ENCODE data around the gene RASA4. TPM values are rescaled to one million over a fixed set of nuclear protein-coding genes. Genes with fewer than 3 reads are reported as not detected.
"Not testable (repeated sequence)": the region's sequence is repeated elsewhere in the genome, so short reads cannot be mapped to it uniquely, and the experiment has no call there.

RASA4 gene
- total RNA-seq, 1 donor from 2014 or later = 6.1 TPM

- H4K20me1 ChIP-seq (ENCODE audit: low read depth); H3K9ac ChIP-seq; H3K36me3 ChIP-seq; H3K4me3 ChIP-seq; H3K9me3 ChIP-seq (ENCODE audit: low read depth); H3K4me2 ChIP-seq; H3K79me2 ChIP-seq (ENCODE audit: low read depth); H3K4me1 Mint-ChIP-seq; H3K4me1 ChIP-seq; H3K9me3 Mint-ChIP-seq; H3K27me3 Mint-ChIP-seq (ENCODE audit: insufficient read depth, low read depth); H3K27me3 ChIP-seq; DNase-seq (ENCODE audit: low spot score); H3K4me3 Mint-ChIP-seq; H2AFZ ChIP-seq (replicated peaks); H3K27ac Mint-ChIP-seq; H3K36me3 Mint-ChIP-seq; H3K27ac ChIP-seq; H3F3A ChIP-seq (ENCODE audit: low read depth): not testable (repeated sequence)
These were observed 84.4 kb downstream of the RASA4 start for GRCh38 chr7:102532127-102532526.

- H3K27me3 Mint-ChIP-seq (ENCODE audit: insufficient read depth, low read depth); H3K4me2 ChIP-seq; H2AFZ ChIP-seq (replicated peaks); H4K20me1 ChIP-seq (ENCODE audit: low read depth); H3K9me3 ChIP-seq (ENCODE audit: low read depth); H3K36me3 Mint-ChIP-seq; H3K4me3 ChIP-seq; H3K9me3 Mint-ChIP-seq; H3K9ac ChIP-seq; H3K27ac Mint-ChIP-seq; H3K36me3 ChIP-seq; H3F3A ChIP-seq (ENCODE audit: low read depth); H3K27me3 ChIP-seq; DNase-seq (ENCODE audit: low spot score); H3K4me1 ChIP-seq; H3K4me3 Mint-ChIP-seq; H3K27ac ChIP-seq; H3K4me1 Mint-ChIP-seq; H3K79me2 ChIP-seq (ENCODE audit: low read depth): not testable (repeated sequence)
These were observed 85.0 kb downstream of the RASA4 start for GRCh38 chr7:102531583-102531982.

GRCh38 chr7:102527822-102528793 lies 88.4 kb downstream of the RASA4 start:
- not testable (repeated sequence) for H3K27me3 ChIP-seq; H3K4me3 ChIP-seq; H3K9ac ChIP-seq; H3F3A ChIP-seq (ENCODE audit: low read depth); H3K4me2 ChIP-seq; H3K36me3 Mint-ChIP-seq; H3K9me3 ChIP-seq (ENCODE audit: low read depth); H3K36me3 ChIP-seq; H3K27ac Mint-ChIP-seq; H3K79me2 ChIP-seq (ENCODE audit: low read depth); H2AFZ ChIP-seq (replicated peaks); H3K27me3 Mint-ChIP-seq (ENCODE audit: insufficient read depth, low read depth); H3K4me1 ChIP-seq; H3K27ac ChIP-seq; H3K4me3 Mint-ChIP-seq; DNase-seq (ENCODE audit: low spot score); H3K4me1 Mint-ChIP-seq; H4K20me1 ChIP-seq (ENCODE audit: low read depth); H3K9me3 Mint-ChIP-seq

GRCh38 chr7:102527182-102527581 lies 89.4 kb downstream of the RASA4 start:
- H3K4me3 ChIP-seq; H3K9me3 Mint-ChIP-seq; H3K4me3 Mint-ChIP-seq; H3K27ac ChIP-seq; H3K4me1 Mint-ChIP-seq; H2AFZ ChIP-seq (replicated peaks); H3K9ac ChIP-seq; H3K79me2 ChIP-seq (ENCODE audit: low read depth); H3K27ac Mint-ChIP-seq; H3K36me3 ChIP-seq; H3K36me3 Mint-ChIP-seq; H3K4me2 ChIP-seq; H3K27me3 ChIP-seq; DNase-seq (ENCODE audit: low spot score); H4K20me1 ChIP-seq (ENCODE audit: low read depth); H3K27me3 Mint-ChIP-seq (ENCODE audit: insufficient read depth, low read depth); H3F3A ChIP-seq (ENCODE audit: low read depth); H3K9me3 ChIP-seq (ENCODE audit: low read depth); H3K4me1 ChIP-seq: not testable (repeated sequence)

GRCh38 chr7:102524803-102525202 lies 91.8 kb downstream of the RASA4 start:
- H3F3A ChIP-seq (ENCODE audit: low read depth); H3K79me2 ChIP-seq (ENCODE audit: low read depth); H3K9me3 Mint-ChIP-seq; H3K36me3 ChIP-seq; H3K27ac ChIP-seq; H3K4me1 ChIP-seq; H2AFZ ChIP-seq (replicated peaks); H3K36me3 Mint-ChIP-seq; H3K4me1 Mint-ChIP-seq; H3K27me3 Mint-ChIP-seq (ENCODE audit: insufficient read depth, low read depth); H3K27ac Mint-ChIP-seq; H3K4me3 ChIP-seq; H3K4me3 Mint-ChIP-seq; H3K27me3 ChIP-seq; H4K20me1 ChIP-seq (ENCODE audit: low read depth); H3K4me2 ChIP-seq; DNase-seq (ENCODE audit: low spot score); H3K9me3 ChIP-seq (ENCODE audit: low read depth); H3K9ac ChIP-seq: not testable (repeated sequence)

Small RNAs within 50 kb of the gene (small RNA-seq; reads per million reads assigned to genes)
- not detected for gene UPK3BL1

Other genes with a start within 250 kb of the RASA4 start
- gene PRKRIP1, start 220.4 kb downstream of the RASA4 start, total RNA-seq (ENCODE audit: low replicate concordance) = 29.1 and 44.5 TPM in 2 replicates
- gene ORAI2, start 183.2 kb downstream of the RASA4 start, total RNA-seq (ENCODE audit: low replicate concordance) = 15.7 and 21.9 TPM in 2 replicates
- gene ALKBH4, start 151.9 kb downstream of the RASA4 start, total RNA-seq (ENCODE audit: low replicate concordance) = 6.5 and 50.7 TPM in 2 replicates
- 16.9 and 31.8 TPM in 2 replicates for gene LRWD1, start 151.8 kb downstream of the RASA4 start, total RNA-seq (ENCODE audit: low replicate concordance)
- 11.4 and 26.2 TPM in 2 replicates for gene POLR2J, start 137.8 kb downstream of the RASA4 start, total RNA-seq (ENCODE audit: low replicate concordance)
- gene RASA4B, start 99.0 kb downstream of the RASA4 start, total RNA-seq (ENCODE audit: low replicate concordance) = 0.99 and 3.9 TPM in 2 replicates
- 0.21 and 0.77 TPM in 2 replicates for gene UPK3BL2, start 73.1 kb downstream of the RASA4 start, total RNA-seq (ENCODE audit: low replicate concordance)
- not detected in 2 replicates for gene SPDYE2, start 65.5 kb downstream of the RASA4 start, total RNA-seq (ENCODE audit: low replicate concordance)
- 14.1 and 21.2 TPM in 2 replicates for gene POLR2J3, start 44.2 kb downstream of the RASA4 start, total RNA-seq (ENCODE audit: low replicate concordance)
- gene UPK3BL1, start 26.0 kb upstream of the RASA4 start, total RNA-seq (ENCODE audit: low replicate concordance) = 12.7 and 18.8 TPM in 2 replicates
- gene SPDYE2B, start 33.6 kb upstream of the RASA4 start, total RNA-seq (ENCODE audit: low replicate concordance) = not detected in 2 replicates
- gene POLR2J2, start 54.9 kb upstream of the RASA4 start, total RNA-seq (ENCODE audit: low replicate concordance) = 1.7 and 2.6 TPM in 2 replicates
- 16.6 and 19.9 TPM in 2 replicates for gene FAM185A, start 132.2 kb upstream of the RASA4 start, total RNA-seq (ENCODE audit: low replicate concordance)

Measured in neural progenitor cell (in vitro differentiated cells).